ENCODE data around the gene FXYD4.
"Not testable (repeated sequence)": the region's sequence is repeated elsewhere in the genome, so short reads cannot be mapped to it uniquely, and the experiment has no call there.

FXYD4 gene

GRCh38 chr10:43376828-43377423 is 5.5 kb downstream of the FXYD4 start:
- no peak for FAIRE-seq

GRCh38 chr10:43377424-43377883 is 6.0 kb downstream of the FXYD4 start:
- FAIRE-seq: no peak

- FAIRE-seq: no peak
Observed at GRCh38 chr10:43380610-43381222, 9.3 kb downstream of the FXYD4 start.

GRCh38 chr10:43383204-43383971 is 12.0 kb downstream of the FXYD4 start:
- no peak for FAIRE-seq

GRCh38 chr10:43384252-43385221 is 13.1 kb downstream of the FXYD4 start:
- no peak for FAIRE-seq

GRCh38 chr10:43385412-43386004 is 14.1 kb downstream of the FXYD4 start:
- no peak for FAIRE-seq

GRCh38 chr10:43386549-43386948 is 15.1 kb downstream of the FXYD4 start:
- FAIRE-seq: no peak

- no peak for FAIRE-seq
Observed at GRCh38 chr10:43386981-43387677, 15.7 kb downstream of the FXYD4 start.

GRCh38 chr10:43387678-43388032 is 16.2 kb downstream of the FXYD4 start:
- FAIRE-seq: no peak

GRCh38 chr10:43389867-43390266 is 18.4 kb downstream of the FXYD4 start:
- FAIRE-seq: no peak

GRCh38 chr10:43390333-43390732 is 18.9 kb downstream of the FXYD4 start:
- FAIRE-seq: no peak

GRCh38 chr10:43390759-43391158 is 19.3 kb downstream of the FXYD4 start:
- FAIRE-seq: no peak

GRCh38 chr10:43391496-43391895 is 20.1 kb downstream of the FXYD4 start:
- no peak for FAIRE-seq

GRCh38 chr10:43392748-43393147 is 21.3 kb downstream of the FXYD4 start:
- FAIRE-seq: no peak

GRCh38 chr10:43393186-43393585 is 21.8 kb downstream of the FXYD4 start:
- FAIRE-seq: not testable (repeated sequence)

- no peak for FAIRE-seq
Observed at GRCh38 chr10:43393606-43394360, 22.3 kb downstream of the FXYD4 start.

- no peak for FAIRE-seq
Observed at GRCh38 chr10:43394868-43395267, 23.4 kb downstream of the FXYD4 start.

GRCh38 chr10:43395571-43396060 is 24.2 kb downstream of the FXYD4 start:
- FAIRE-seq: no peak

GRCh38 chr10:43396061-43396927 is 24.9 kb downstream of the FXYD4 start:
- FAIRE-seq: no peak

Measured in islet of Langerhans (tissue), 1 donor.